GM15510 (cell line): ENCODE data around the gene SPINT2.

Experiments used
- POLR2A ChIP-seq: IDR thresholded peaks from 3 replicates; pipeline ENCODE4 v1.6.1; 2011; ENCODE audit warnings: borderline replicate concordance; ENCODE audit not compliant: insufficient read length; ENCODE audit errors: extremely low read depth

Gene SPINT2

DNA sequence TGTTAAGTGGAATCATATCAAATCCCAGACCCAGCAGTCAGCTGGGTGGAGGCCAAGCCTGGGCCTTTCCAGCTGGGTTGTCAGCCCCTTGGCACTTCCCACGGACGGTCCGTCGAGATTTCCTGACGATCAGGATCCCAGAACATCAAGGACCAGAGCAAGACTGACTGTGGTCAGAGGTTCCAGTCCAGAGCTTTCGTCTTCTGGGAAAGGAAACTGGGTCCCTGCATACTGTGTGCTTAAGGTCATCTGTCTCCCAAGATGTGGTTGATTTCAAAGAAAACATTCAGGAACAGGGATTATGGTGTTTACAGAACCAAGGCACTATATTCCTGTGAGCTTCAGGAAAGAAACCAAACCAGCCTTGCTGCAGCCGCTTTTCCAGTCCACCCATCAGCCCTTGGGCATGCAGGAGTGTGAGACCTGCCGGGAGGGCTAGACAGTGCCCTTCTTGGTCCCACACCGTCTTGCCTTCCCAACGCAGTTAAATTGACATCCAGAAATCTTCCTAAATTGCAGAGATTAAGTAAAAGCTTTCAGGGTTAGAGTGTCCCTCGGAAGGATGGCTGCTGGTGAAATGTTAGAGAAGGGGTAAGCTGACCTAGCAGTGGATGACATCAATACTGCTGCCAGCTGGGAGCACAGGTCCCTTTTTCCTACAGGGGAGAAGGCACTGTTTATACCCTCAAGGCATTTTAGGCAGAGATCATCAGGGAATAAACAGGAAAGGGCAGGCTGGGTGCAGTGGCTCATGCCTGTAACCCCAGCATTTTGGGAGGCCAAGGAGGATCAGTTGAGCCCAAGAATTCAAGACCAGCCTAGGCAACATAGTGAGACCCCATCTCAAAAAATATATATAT, 34.7 kb downstream of the SPINT2 start:
- no peak for TF ChIP-seq POLR2A

DNA sequence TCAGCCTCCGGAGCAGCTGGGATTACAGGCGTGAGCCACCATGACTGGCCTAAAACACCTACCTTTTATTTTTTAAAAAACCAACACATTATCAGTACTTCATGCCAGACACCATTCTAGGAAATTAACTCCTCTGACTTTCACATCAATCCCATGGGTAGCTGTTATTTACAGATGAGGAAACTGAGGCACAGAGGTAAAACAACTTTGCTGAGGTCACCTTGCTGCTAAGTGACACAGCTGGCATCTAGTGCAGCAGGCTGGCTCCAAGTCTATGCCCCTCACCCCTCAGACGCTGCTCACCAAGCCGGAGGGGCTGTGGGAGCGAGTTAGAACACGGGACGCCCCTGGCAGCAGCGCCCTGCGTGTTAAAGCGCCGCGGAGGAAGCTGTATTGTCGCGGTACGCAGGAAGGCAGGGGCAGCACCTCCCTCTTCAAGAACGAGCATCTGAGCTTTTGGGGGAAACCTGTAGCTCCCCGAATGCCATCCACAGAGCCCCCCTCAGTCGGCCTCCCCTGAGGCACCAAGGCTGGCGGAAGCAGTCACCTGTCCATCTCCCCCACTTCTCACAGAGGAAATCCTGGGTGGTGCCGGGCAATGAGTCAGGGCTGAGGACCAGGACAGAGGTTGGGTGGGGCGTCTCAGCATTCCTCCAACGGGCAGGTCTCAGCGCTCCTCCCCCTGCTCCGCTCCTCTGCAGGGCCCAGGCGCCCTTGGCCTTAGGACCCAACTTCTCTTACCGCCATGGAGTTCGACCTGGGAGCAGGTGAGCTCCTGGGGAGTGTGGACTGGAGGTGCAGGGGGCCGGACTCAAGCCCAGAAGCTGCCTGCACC, 39.4 kb downstream of the SPINT2 start, which contains the start of gene C19orf33:
Gene C19orf33 (plus strand): TSS at position 735 of the 835 bp plus-strand sequence. CDS start 11 bp downstream, at position 746.
- no peak for TF ChIP-seq POLR2A

DNA sequence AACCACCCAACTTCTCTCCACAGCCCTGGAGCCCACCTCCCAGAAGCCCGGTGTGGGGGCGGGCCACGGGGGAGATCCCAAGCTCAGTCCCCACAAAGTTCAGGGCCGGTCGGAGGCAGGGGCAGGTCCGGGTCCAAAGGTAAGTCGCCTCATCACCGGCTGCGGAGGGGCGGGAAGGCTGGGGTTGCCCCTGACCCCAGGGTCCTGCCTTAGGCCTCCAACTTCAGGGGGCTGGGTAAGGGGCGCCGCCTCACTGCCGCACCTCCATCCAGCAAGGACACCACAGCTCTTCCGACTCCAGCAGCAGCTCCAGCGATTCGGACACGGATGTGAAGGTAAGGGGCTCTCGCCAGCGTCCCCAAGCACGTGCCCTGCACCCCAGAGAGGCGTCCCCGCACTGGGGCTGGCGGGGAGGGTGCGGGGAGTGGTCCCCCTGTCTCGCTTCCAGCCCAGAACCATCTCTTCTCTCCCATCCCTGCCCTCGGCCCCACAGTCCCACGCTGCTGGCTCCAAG, 40.0 kb downstream of the SPINT2 start:
- no peak for TF ChIP-seq POLR2A

DNA sequence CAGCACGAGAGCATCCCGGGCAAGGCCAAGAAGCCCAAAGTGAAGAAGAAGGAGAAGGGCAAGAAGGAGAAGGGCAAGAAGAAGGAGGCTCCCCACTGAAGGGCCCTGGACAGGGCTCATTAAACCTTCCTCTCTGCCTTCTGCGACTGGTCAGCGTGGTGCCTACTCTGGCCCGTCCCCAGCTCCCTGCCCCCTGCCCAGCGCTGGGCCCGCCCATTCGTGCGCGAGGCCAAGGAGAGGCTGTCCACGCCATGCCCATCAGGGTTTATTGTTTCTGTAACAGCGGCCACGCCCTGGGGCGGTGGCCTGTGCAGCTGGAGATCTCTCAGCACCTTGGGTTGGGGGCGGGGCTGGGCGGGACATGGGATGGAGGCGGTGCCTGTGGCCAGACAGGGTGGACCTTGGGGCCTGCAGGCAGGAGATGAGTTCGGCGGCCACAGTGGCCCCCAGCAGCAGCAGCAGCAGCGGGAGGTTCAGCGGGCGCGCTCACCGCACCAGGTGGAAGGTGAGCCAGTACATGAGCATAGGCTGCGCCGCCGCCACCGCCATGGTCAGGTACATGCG, 40.6 kb downstream of the SPINT2 start:
- TF ChIP-seq POLR2A: no peak

DNA sequence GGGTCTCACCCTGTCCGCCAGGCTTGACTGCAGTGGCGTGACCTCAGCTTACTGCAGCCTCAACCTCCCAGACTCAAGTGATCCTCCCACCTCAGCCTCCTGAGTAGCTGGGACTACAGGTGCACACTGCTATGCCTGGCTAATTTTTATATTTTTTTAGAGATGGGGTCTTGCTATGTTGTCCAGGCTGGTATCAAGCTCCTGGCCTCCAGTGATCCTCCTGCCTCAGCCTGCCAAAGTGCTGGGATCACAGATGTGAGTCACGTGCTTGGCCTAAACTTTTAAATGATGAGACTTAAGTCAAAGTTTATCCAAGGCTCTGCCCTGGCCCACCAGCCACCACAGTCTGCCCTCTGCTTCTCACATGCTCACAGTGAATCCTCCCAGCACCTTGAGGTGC, 41.9 kb downstream of the SPINT2 start:
- TF ChIP-seq POLR2A: no peak

DNA sequence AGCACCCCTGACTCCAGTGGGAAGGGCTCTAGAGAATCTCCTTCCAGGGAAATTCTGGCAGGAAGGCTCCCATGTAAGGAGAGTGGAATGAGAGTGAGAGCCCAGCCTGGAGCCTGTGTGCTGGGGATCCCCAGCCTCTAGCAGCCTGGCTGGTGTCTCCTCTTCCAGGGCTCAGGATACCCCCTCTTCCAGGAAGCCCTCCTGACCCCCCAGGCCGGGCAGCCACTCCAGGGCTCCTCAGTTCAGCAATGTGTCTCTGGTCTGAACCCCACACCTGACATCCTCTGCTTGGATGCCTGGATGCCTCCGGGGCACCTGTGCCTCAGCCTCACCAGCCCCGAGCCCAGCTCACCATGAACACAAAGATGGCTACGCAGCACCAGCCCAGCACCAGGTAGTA, 42.7 kb downstream of the SPINT2 start:
- no peak for TF ChIP-seq POLR2A

DNA sequence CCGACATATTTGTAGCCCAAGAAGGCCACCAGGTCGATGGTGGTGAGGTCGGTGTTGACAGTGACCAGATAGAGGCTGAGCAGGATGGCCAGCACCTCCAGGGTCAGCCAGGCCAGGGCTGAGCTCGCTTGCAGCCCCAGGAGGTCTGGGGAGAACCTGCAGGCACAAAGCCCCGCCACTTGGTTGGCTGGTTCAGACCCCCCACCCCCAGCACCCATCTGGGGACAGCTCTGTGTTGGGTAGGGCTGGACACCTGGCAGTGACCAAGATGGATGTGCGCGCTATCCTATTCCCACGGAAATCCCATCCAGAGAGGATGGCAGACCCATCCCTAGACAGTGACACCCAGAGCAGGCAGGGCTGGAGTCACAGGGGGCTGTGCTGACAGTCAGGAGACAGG, 43.2 kb downstream of the SPINT2 start:
- no peak for TF ChIP-seq POLR2A

DNA sequence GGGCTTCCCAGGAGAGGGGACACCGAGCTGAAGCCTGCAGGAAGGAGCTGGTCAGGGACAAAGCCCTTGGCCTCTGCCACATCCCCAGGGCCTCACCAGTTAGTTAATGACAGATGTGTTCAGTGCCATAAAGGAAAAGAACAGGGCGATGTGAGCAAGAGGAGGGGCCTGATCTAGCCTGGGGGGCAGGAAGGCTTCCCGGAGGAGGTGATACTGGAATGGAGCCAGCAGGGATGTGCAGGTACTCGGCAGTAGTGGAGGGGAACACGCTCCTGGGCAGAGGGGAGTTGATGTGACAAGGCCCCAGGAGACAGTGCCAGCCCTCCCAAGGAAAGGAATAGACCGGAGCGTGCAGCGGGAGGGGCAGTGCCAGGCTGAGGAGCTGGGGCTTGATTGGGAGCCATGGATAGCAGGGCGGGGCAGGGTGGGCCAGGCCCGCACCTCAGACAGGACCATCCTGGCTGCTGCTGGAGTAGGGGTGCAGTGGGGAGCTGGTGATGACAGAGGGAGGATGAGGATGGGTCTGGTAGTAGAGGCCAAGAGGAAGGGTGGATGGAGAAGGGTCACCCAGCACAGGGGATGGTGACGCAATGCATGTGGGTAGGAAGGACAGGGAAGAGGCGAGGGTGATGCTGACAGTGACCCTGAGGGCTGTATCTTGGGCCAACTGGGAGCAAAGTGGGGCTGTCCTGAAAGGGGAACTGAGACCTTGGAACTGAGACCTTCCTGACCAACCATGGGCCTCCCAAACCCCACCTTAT, 43.8 kb downstream of the SPINT2 start:
- no peak for TF ChIP-seq POLR2A

DNA sequence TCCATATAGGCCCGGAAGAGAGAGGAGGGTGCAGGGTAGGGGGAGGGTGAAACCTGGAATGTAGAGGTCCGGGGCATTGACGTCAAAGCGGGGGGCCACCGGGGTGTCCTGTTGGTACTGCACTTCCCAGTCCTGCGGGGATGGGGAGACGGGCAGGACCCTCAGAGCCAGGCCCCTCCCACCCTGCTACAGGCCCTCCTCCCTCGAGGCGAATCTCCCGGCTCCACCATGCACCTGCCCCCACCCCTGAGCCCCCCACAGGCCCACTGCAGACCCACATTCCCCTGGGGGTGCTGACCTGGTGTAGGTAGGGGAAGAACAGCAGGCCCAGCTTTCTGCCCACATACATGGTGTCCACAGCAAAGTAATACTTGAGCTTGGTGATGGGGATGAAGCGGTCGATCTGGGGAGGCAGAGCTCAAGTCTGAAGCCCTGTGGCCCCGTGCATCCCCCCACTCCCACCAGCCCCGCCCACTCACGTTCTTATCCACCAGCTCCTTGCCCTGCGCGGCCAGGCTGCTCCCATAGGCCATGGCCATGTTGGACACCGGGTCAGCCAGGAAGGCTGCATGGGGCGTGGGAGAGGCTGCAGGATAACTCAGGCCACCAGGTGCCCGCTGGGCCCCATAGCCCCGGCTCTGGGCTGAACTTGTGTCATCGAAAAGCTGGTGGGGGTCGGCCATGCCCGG, 44.7 kb downstream of the SPINT2 start:
- TF ChIP-seq POLR2A: no peak

DNA sequence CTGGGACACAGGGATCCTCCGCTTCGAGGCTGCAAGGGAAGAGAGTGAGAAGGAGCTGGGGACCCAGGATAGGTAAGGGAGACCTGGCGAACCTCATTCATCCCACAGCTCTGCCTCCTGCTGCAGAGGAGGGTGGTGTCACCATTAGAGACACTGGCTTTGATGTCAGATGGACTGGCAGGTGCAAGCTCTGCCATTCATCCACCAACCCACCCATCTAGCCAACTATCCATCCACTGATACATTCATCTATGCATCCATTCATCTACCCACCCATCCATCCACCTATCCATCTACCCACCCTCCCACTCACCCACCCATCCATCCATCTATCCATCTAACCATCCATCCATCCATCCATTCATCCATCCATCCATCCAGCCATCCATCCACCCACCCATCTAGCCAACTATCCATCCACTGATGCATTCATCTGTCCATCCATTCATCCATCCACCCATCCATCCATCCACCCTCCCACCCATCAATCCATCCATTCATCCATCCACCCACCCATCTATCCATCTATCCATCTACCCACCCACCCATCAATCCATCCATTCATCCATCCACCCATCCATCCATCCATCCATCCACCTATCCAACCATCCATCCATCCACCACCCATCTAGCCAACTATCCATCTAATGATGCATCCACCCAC, 45.4 kb downstream of the SPINT2 start:
- no peak for TF ChIP-seq POLR2A

DNA sequence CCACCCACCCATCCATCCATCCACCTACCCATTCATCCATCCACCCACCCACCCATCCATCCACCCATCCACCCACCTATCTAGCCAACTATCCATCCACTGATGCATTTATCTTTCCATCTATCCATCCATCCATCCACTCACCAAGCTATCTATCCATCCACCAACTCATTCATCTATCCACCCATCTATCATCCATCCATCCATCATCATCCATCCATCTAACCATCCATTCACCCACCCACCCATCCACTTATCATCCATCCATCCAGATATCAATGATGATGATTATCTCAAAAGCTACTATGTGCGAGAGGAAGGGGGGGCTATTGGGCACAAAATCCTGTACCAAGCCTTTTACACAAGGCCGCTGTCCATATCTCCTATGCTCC, 45.9 kb downstream of the SPINT2 start:
- TF ChIP-seq POLR2A: no peak

DNA sequence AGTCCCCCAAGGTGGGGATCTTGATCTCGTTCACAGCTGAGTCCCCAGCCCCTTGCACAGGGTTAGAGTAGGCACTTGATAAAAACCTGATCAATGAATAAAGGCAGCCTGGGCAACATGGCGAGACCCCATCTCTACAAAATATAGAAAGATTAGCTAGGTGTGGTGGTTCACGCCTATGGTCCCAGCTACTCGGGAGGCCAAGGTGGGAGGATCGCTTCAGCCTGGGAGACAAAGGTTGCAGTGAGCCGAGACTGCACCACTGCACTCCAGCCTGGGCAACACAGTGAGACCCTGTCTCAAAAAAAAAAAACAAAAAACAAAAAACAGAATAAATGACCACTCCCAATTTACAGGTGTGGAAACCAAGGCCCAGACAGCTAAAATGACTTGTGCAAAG, 46.6 kb downstream of the SPINT2 start:
- no peak for TF ChIP-seq POLR2A

DNA sequence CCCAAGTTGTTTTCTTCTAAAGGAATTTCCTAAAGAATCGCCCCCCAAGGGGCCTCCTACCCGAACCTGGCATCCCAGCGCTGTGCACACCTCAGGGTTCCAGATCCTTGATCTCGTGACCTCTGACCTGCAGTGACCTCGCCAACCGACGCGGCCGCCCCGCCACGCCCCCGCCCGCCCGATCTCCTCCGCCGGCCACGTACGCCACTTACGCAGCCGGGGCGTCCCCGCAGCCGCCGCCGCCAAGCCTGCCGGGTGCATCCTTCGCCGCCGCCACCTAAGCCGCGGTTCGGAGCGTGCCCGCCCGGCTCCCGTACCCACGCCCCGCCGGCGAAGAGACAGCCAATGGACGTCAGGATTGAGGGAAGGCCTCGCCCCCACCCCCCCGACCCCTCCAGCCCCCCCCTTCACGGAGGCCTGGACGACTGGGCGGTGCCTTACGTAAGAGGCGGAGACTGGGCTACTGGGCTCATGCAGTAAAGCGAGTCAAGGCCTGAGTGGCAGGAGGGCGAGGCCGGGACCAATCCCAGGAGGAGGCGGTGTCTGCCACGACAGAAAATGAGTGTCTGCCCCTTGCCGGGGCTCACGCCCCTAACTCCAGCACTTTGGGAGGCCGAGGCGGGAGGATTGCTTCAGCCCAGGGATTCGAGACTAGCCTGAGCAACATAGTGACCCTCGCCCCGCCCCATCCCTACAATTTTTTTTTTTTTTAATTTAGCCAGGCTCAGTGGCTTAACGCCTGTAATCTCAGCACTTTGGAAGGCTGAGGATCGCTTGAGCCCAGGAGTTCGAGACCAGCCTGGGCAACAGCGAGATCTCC, 51.5 kb downstream of the SPINT2 start, which contains the start of gene YIF1B:
Gene YIF1B (minus strand): TSS at position 291 of the 820 bp plus-strand sequence. CDS start 30 bp downstream, at position 261.
- TF ChIP-seq POLR2A: peak; percentile 41

DNA sequence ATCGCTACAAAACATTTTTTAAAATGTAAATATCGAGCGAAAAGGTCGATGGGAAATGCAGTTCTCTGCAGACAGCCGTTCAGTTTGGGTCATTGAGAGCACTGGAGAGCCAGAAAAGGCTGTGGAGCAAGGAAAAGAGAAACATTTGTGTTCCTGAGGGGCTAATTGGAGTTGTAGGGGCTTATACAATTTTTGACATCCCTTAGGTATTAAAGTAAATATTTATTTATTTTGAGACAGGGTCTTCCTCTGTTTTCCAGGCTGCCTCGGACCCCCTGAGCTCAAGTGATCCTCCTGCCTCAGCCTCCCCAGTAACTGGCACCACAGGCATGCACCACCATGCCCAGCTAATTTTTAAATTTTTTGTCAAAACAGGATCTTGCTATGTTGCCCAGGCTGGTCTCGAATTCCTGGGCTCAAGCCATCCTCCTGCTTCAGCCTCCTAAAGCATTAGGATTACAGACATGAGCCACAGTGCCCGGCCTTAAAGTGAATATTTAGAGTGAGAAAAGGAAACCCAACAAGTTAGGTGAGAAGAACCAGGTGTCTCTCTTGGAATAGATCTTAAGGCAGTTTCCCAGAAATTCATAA, 52.2 kb downstream of the SPINT2 start:
- TF ChIP-seq POLR2A: no peak
